Caco-2 (cell line): ENCODE measurements around the gene BCL7C. TPM values are rescaled to one million over a fixed set of nuclear protein-coding genes. Genes with fewer than 3 reads are reported as not detected.

Experiments
- BruUV-seq: library from RNA; stranded (reverse); fragments of 400-500 nt; replicated peaks from 2 replicates; lab custom pipeline; 2021; lab: Mats Ljungman, UMichigan
- CTCF ChIA-PET: fragments of 300-600 bp; sonication (Branson Sonifier 250); formaldehyde crosslinking; loops from one replicate; lab custom pipeline; 2022; ENCODE audit warnings: antibody characterized with exemption; lab: Charles Lee
- POLR2A ChIA-PET: fragments of 300-600 bp; sonication (Branson Sonifier 250); formaldehyde crosslinking; loops from one replicate; lab custom pipeline; 2022; ENCODE audit warnings: antibody characterized with exemption; lab: Charles Lee
- DNase-seq, 2 experiments: peaks; one replicate each; pipeline versions ENCODE4 v3.0.0 to v3.0.0-alpha.2; 2020 to 2022
- H3K27me3 ChIP-seq: replicated peaks from 2 replicates; pipeline ENCODE4 v1.6.0; 2011; ENCODE audit warnings: low read length; ENCODE audit not compliant: control insufficient read depth, insufficient read depth
- H3K36me3 ChIP-seq: 2 replicates; pipeline ENCODE4 v1.5.1; 2011; ENCODE audit warnings: low read length; ENCODE audit not compliant: control insufficient read depth, insufficient read depth
- H3K4me1 ChIP-seq: fragments of 250-450 bp; sonication (Bioruptor Pico); 2 replicates; pipeline ENCODE4 v1.5.1; 2020; ENCODE audit warnings: mild to moderate bottlenecking
- H3K4me3 ChIP-seq: 2 replicates; pipeline ENCODE4 v1.5.1; 2011; ENCODE audit warnings: low read depth, mild to moderate bottlenecking, control low read depth, low read length
- H3K9me3 ChIP-seq: fragments of 250-450 bp; sonication (Bioruptor Pico); 2 replicates; pipeline ENCODE4 v1.5.1; 2020; ENCODE audit warnings: mild to moderate bottlenecking, moderate library complexity
- H3K27ac Mint-ChIP-seq: one replicate; pipeline ENCODE4 v1.8.0; 2022; ENCODE audit warnings: mixed read lengths; ENCODE audit not compliant: unreplicated experiment
- H3K27me3 Mint-ChIP-seq: one replicate; pipeline ENCODE4 v1.8.0; 2022; ENCODE audit warnings: mixed read lengths; ENCODE audit not compliant: insufficient read depth, unreplicated experiment
- H3K36me3 Mint-ChIP-seq: one replicate; pipeline ENCODE4 v1.8.0; 2022; ENCODE audit warnings: mild to moderate bottlenecking, mixed read lengths; ENCODE audit not compliant: insufficient read depth, unreplicated experiment
- H3K4me1 Mint-ChIP-seq: one replicate; pipeline ENCODE4 v1.8.0; 2022; ENCODE audit warnings: low read depth, mixed read lengths; ENCODE audit not compliant: unreplicated experiment
- H3K4me3 Mint-ChIP-seq: one replicate; pipeline ENCODE4 v1.8.0; 2022; ENCODE audit warnings: mild to moderate bottlenecking, moderate library complexity, mixed read lengths; ENCODE audit not compliant: unreplicated experiment
- H3K9me3 Mint-ChIP-seq: one replicate; pipeline ENCODE4 v1.8.0; 2022; ENCODE audit warnings: mixed read lengths; ENCODE audit not compliant: unreplicated experiment
- CTCF ChIP-seq, 2 experiments: fragments of 200-600 bp in 1 of 2; IDR thresholded peaks; 1 replicate in 1 of 2; 2 replicates in 1 of 2; pipeline versions ENCODE4 v1.5.1 to v1.8.0; 2011 to 2022; ENCODE audit warnings: antibody characterized with exemption in 1 of 2, control low read depth in 1 of 2, inconsistent platforms in 1 of 2, low read depth in 1 of 2, low read length in 1 of 2, mild to moderate bottlenecking in 1 of 2, moderate library complexity in 1 of 2; ENCODE audit not compliant: insufficient read depth in 1 of 2, severe bottlenecking in 1 of 2, unreplicated experiment in 1 of 2
- intact Hi-C: fragments of 100-400 bp; cut with micrococcal nuclease; formaldehyde crosslinking; loops from one replicate; pipeline ENCODE4 v1.10.0; 2022; ENCODE audit not compliant: unreplicated experiment
- total RNA-seq: library from RNA; stranded (reverse); gene quantifications from 2 replicates; pipeline ENCODE4 v1.2.3, GENCODE V29; 2022

The BCL7C gene
- total RNA-seq, 1 experiment from 2014 or later, result 17.7 TPM

GRCh38 chr16:30921459-30921747 is 27.5 kb upstream of the BCL7C start:
- CTCF ChIA-PET, result no interaction called here
- no peak for DNase-seq
- BruUV-seq, result no TSS peak
- Histone ChIP-seq H3K9me3 (no peaks in the 10 kb centered on the region), H3K27me3 (no peaks in the 10 kb centered on the region), H3K4me1 (no peaks in the 10 kb centered on the region), H3K4me3 (peak overlapping the region; percentile 6; the same call in 1 of the 2 replicates), H3K36me3 (no peaks in the 10 kb centered on the region)
- H3K36me3 Mint-ChIP-seq, result peaks cover 18% of the 10 kb centered on the region
- H3K27me3 Mint-ChIP-seq, result no peaks in the 10 kb centered on the region
- no peaks in the 10 kb centered on the region for H3K9me3 Mint-ChIP-seq
- H3K4me1 Mint-ChIP-seq, result no peaks in the 10 kb centered on the region
- POLR2A ChIA-PET, result no interaction called here
- H3K27ac Mint-ChIP-seq, result peak overlapping the region; percentile 100
- no peak for TF ChIP-seq CTCF (IDR thresholded peaks at IDR 0.05; ENCODE audit: insufficient read depth in 1 of 2, low read depth in 1 of 2, low read length in 1 of 2, severe bottlenecking in 1 of 2, unreplicated experiment in 1 of 2)
- intact Hi-C loops, result loop anchor here (1.0 to 10.0 kb wide), 3 partner anchors 77 to 267 kb away; partner anchors contain the start of genes FBRS, PHKG2 and PRR14
- H3K4me3 Mint-ChIP-seq, result peak overlapping the region; percentile 100

GRCh38 chr16:30920891-30921290 is 27.0 kb upstream of the BCL7C start:
- ChIA-PET POLR2A (no interaction called here), CTCF (no interaction called here)
- H3K27me3 ChIP-seq, result no peaks in the 10 kb centered on the region
- no peak overlapping the region for H3K4me3 ChIP-seq
- H3K27me3 Mint-ChIP-seq, result no peaks in the 10 kb centered on the region
- no peaks in the 10 kb centered on the region for H3K36me3 ChIP-seq
- H3K4me1 Mint-ChIP-seq, result no peaks in the 10 kb centered on the region
- peak overlapping the region; percentile 77 for H3K27ac Mint-ChIP-seq
- H3K9me3 Mint-ChIP-seq, result no peaks in the 10 kb centered on the region
- H3K36me3 Mint-ChIP-seq, result peaks cover 18% of the 10 kb centered on the region
- peak overlapping the region; percentile 100 for H3K4me3 Mint-ChIP-seq
- BruUV-seq, result no TSS peak
- intact Hi-C loops, result loop anchor here (1.0 to 10.0 kb wide), 3 partner anchors 77 to 266 kb away; partner anchors contain the start of genes FBRS, PHKG2 and PRR14
- no peaks in the 10 kb centered on the region for H3K4me1 ChIP-seq
- TF ChIP-seq CTCF (IDR thresholded peaks at IDR 0.05; ENCODE audit: insufficient read depth in 1 of 2, low read depth in 1 of 2, low read length in 1 of 2, severe bottlenecking in 1 of 2, unreplicated experiment in 1 of 2), result no peak
- no peak for DNase-seq
- H3K9me3 ChIP-seq, result no peaks in the 10 kb centered on the region

GRCh38 chr16:30918614-30919013 is 24.7 kb upstream of the BCL7C start:
- BruUV-seq, result no TSS peak
- Mint-ChIP-seq H3K27me3 (no peaks in the 10 kb centered on the region), H3K9me3 (no peaks in the 10 kb centered on the region), H3K4me1 (no peaks in the 10 kb centered on the region), H3K27ac (no peak overlapping the region), H3K36me3 (peaks cover 18% of the 10 kb centered on the region), H3K4me3 (no peak overlapping the region)
- ChIA-PET CTCF (no interaction called here), POLR2A (no interaction called here)
- no peaks in the 10 kb centered on the region for H3K4me1 ChIP-seq
- no peak for TF ChIP-seq CTCF (IDR thresholded peaks at IDR 0.05; ENCODE audit: insufficient read depth in 1 of 2, low read depth in 1 of 2, low read length in 1 of 2, severe bottlenecking in 1 of 2, unreplicated experiment in 1 of 2)
- H3K4me3 ChIP-seq, result no peak overlapping the region
- no peaks in the 10 kb centered on the region for H3K9me3 ChIP-seq
- intact Hi-C loops, result no loop called here
- no peaks in the 10 kb centered on the region for H3K27me3 ChIP-seq
- no peak for DNase-seq
- H3K36me3 ChIP-seq, result no peaks in the 10 kb centered on the region
